ENCODE results near the gene SNRNP35.

DNA sequence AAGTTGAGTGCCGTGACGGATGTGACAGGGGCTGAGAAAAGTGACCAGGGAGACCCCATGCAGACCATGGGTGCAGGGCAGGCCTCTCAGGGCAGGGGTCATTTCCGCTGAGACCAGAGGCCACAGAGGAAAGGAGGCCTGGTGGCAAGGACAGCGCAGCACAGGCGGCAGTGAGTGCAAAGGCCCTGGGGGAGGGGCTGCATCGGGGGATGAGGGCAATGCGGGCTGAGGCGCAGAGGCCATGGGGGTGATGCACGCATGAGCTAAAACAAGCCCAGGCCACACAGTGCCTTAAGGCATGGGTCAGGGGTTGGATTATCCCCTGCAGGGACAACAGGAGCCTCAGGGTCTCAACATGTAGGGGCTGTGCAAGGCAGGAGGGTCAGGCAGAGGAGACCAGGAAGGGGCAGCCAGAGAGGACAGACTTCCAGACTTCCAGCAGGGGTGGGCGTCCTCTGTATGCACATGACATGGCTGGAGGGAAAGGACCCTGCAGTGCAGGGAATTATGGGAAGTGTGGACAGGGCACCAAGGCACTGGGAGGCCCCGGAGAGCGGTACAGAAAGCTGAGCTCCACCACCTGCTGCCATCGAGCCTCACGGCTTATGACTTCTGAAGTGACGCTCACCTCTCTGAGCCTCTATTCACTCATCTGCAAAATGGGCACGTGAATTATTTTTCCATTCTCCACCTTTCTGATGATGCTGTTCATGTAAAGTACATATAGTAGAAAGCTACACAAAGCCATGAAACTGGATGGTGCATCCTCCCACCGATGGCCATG, 48.3 kb downstream of the SNRNP35 start:
- TF ChIP-seq EZH2phosphoT487 (IDR thresholded peaks at IDR 0.05; ENCODE audit: borderline replicate concordance): no peak
- TF ChIP-seq, protein P1, sequence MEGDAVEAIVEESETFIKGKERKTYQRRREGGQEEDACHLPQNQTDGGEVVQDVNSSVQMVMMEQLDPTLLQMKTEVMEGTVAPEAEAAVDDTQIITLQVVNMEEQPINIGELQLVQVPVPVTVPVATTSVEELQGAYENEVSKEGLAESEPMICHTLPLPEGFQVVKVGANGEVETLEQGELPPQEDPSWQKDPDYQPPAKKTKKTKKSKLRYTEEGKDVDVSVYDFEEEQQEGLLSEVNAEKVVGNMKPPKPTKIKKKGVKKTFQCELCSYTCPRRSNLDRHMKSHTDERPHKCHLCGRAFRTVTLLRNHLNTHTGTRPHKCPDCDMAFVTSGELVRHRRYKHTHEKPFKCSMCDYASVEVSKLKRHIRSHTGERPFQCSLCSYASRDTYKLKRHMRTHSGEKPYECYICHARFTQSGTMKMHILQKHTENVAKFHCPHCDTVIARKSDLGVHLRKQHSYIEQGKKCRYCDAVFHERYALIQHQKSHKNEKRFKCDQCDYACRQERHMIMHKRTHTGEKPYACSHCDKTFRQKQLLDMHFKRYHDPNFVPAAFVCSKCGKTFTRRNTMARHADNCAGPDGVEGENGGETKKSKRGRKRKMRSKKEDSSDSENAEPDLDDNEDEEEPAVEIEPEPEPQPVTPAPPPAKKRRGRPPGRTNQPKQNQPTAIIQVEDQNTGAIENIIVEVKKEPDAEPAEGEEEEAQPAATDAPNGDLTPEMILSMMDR (conservative IDR thresholded peaks at IDR 0.05; ENCODE audit: low read length): no peak

Measured in Loucy (cell line).